Activated T-cell treated with anti-CD3 and anti-CD28 coated beads for 48 hours (primary cell): Measurements from ENCODE around the gene SERPINF2.
"Not testable (repeated sequence)": the region's sequence is repeated elsewhere in the genome, so short reads cannot be mapped to it uniquely, and the experiment has no call there.

Experiments
- DNase-seq: peaks from one replicate; pipeline ENCODE4 v3.0.0-alpha.2; 2020; ENCODE audit warnings: low read depth

The SERPINF2 gene

GRCh38 chr17:1742371-1743087, at the start of gene SERPINF2:
Gene SERPINF2, plus strand, starts transcription at chr17:1742871. Its CDS starts 2,125 bp downstream, at chr17:1744996.
- DNase-seq = no peak

GRCh38 chr17:1693339-1693738, 49.3 kb upstream of the SERPINF2 start:
- DNase-seq = no peak

GRCh38 chr17:1695365-1695764, 47.3 kb upstream of the SERPINF2 start:
- no peak for DNase-seq

- no peak for DNase-seq
These were observed 45.0 kb upstream of the SERPINF2 start for GRCh38 chr17:1697681-1698080.

- DNase-seq = not testable (repeated sequence)
These were observed 42.8 kb upstream of the SERPINF2 start for GRCh38 chr17:1699891-1700290.

GRCh38 chr17:1703063-1703462, 39.6 kb upstream of the SERPINF2 start:
- no peak for DNase-seq

GRCh38 chr17:1705004-1705403, 37.7 kb upstream of the SERPINF2 start:
- no peak for DNase-seq

GRCh38 chr17:1707107-1707506, 35.6 kb upstream of the SERPINF2 start:
- DNase-seq = no peak

- DNase-seq = not testable (repeated sequence)
These were observed 33.8 kb upstream of the SERPINF2 start for GRCh38 chr17:1708791-1709346.

GRCh38 chr17:1709403-1709951, 33.2 kb upstream of the SERPINF2 start:
- DNase-seq = no peak

- DNase-seq = no peak
These were observed 32.5 kb upstream of the SERPINF2 start, which contains the start of gene TLCD2 for GRCh38 chr17:1709971-1710806. Gene TLCD2, minus strand, starts transcription at chr17:1710377. Its CDS starts 135 bp downstream, at chr17:1710242.

- DNase-seq = no peak
These were observed 31.7 kb upstream of the SERPINF2 start for GRCh38 chr17:1710807-1711553.

- DNase-seq = no peak
These were observed 30.9 kb upstream of the SERPINF2 start for GRCh38 chr17:1711804-1712203.

GRCh38 chr17:1712271-1712670, 30.4 kb upstream of the SERPINF2 start:
- DNase-seq = no peak

- DNase-seq = no peak
These were observed 29.4 kb upstream of the SERPINF2 start for GRCh38 chr17:1713160-1713877.

- no peak for DNase-seq
These were observed 28.7 kb upstream of the SERPINF2 start for GRCh38 chr17:1713878-1714426.

- no peak for DNase-seq
These were observed 28.2 kb upstream of the SERPINF2 start for GRCh38 chr17:1714427-1714979.

- peak; percentile 35 for DNase-seq
These were observed 27.5 kb upstream of the SERPINF2 start for GRCh38 chr17:1714980-1715802.

- no peak for DNase-seq
These were observed 26.9 kb upstream of the SERPINF2 start for GRCh38 chr17:1715803-1716075.
